HG03103 (cell line): ENCODE results near the gene ACAP3.

Experiments used
- ATAC-seq: cut with Tn5 transposase; IDR thresholded peaks from one replicate; pipeline ENCODE4 v1.9.1; 2021; ENCODE audit warnings: low read depth; ENCODE audit not compliant: unreplicated experiment

The ACAP3 gene

DNA sequence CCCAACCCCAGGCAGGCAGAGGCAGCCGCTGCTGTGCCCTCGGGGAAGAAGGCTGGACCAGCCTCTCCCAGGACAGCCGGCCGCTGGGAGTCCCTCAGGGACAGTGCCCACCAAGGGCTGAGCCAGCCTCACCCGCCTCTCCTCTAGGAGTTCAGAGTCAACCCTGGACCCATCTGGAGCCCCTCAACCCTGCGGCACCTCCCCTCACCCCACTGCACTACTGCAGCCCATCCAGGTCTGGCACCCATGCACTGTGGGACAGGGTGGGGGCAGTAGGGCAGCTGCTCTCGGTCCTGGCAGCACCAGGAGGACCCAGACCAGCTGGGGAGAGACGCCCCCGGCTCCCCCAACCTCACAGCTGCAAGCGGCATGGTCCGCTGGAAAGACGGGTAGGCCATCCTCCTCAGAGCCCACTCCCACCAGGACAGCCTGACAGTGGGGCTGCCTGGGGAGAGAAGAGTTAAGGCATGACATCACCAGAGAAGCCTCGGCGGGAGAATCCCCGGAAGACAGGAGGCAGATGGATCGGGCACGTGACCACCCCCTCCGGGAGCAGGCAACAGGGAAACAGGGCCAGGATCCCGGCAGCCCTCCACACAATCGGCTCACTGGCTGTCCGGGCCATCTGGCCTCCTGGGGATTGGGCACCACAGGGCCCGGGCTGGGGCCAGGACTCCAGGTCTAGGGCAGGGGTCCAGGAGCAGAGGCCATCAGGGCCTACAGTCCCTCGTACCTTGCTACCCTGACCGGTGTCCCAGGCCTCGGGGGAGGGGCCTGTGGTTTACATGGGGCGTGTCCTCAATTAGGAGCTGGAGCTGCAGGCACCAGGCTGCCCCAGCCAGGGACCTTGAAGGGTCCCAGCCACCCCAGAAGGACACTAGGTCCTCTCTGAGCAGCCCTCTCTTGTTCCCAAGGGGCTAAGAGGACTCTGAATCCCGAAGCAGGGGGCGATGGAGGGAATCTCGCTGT is 3.1 kb downstream of the ACAP3 start:
- no peak for ATAC-seq

DNA sequence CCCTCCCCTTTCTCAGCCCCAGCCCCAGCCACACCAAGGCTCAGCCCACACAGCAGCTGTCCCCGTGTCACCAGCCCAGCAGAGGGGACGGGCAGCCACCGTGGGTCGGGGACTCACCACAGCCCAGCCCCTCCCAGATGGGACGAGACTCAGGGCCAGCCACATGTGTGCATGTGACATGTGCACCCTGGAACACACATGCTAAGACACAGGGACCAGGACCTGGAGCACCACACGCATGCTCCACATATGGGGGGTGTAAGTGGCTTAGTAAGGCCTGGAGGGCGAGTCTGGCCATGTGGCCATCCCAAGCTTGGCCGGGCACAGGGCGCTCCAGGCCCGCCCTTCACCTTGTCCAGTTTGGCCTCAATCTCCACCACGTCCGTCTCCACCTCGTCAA is 4.0 kb downstream of the ACAP3 start:
- no peak for ATAC-seq

DNA sequence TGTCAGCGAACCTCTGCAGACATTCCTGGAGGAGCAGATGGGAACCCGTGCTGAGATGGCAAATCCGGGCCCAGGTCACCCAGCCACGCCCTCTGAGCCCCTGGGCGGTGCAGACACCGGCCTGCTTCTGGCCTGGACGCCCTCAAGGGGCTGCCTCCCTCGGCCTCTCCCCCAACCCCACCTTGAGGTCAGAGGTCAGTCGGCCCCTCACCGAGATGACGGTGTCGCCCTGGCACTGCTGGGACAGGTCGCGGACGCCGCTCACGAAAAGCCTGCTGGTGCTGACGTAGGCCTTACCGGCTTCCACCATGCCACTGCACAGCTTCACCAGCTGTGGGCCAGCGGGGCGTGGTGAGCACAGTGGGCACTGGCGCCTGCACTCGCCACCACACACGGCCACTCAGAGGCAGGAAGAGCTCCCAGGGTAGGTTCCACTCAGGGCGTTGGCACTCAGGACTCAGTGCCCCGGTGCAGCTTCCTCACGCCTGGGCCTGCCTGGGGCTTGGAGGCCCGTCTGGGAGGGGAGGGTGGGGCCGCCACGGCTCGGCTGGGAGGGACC is 4.7 kb downstream of the ACAP3 start:
- ATAC-seq = no peak

DNA sequence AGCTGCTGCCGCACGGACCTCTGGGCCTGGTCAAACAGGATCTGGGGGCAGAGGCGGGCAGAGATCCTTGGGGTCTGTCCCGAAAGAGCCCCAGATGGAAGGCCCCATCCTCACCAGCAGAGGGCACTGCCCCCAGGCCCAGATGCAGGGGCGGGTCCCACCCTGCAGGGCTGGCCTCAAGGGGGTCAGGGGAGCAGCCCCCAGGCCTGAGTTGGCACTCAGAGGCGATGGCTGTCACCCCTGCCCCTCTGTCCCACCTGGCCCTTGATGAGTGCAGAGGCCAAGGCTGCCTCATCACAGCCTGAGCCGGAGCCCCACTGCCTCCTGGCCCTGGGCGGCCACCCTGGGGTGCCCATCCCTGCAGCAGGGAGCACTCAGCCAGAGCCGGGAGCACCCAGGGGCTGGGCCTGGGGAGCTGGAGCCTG is 5.7 kb downstream of the ACAP3 start:
- ATAC-seq = no peak

DNA sequence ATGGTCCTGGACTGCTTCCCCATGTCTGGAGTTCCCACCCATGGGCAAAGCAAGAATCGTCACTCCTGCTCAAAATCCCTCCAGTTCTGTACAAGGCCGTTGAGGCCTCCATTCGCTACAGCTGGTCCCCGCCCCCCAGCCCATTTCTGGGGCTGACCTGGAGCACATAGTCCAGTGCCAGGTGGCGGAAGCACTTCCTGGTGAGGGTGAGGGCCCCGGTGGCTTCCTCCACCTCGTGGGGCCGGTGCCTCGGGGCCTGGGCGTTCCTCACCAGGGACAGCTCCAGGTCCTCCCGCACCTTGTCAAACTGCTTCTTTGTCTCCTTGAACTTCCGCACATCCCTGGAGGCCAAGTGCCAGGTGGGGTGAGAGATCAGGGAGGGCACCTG is 7.4 kb downstream of the ACAP3 start:
- no peak for ATAC-seq

DNA sequence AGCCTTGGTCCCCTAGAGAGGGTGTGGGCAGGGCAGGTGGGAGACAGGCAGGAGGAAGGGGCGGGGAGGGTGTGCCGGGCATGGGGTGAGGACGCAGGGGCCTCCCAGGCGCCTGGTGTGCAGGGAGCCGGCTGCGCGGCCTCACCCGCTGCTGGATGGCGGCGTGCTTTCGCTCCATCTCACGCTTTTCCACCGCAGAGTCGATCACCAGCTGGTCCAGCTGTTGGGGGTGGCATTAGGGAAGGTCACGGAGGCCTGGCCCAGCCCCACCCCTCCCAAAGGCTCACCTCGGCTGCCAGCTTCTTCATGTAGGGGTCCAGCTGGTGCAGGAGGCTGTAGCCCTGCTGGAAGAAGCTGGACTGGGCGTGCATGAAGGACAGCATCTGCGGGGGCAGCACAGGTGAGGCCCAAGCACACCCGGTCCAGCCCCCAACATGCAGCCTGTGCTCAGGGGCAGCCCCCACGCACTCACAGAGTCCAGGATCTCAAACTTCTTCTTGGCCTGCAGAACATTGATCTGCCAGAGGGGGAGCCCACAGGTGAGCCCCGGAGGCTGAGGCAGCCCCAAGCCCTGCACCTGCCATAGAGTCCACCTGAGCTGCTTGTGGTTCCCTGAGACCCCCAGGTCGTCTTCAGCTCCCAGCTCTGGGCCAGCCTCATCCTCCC is 7.9 kb downstream of the ACAP3 start:
- ATAC-seq = no peak

DNA sequence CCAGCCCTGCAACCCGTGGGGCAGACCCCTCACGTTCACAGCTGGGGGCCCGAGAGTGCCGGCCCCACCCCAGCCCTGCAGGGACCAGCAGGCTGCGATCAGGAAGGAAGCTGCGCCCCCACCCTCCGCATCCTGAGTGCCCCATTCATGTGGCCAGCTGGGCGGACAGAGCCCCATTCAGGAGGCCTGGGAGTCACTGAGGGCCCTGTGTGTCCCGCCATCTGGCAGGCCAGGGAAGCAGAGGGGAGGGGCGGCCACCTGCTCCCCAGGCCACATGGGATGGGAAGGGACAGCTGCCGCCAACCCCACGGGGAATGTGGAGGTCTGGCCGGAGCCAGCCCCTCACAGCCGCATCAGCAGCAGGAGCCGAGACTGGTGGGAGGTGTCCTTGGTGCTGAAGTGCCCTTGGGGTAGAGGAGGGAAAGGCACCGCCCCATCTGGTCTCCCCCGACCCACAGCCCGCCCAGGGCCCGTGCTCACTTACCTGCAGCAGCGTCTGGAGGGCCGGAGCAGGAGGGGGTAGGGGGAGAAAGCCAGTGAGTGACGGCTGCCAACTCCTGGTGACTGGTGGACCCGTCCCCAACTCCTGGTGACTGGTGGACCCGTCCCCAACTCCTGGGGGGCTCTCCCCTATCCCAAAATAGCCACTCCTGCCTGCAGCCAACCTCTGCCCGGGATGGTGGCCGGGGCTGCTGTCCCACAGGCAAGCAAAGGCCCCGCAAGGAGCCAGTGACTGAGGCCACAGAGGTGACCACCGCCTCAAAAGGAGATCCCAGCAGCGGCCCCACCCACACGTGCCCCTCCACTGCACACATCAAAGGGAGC is 8.7 kb downstream of the ACAP3 start:
- no peak for ATAC-seq

DNA sequence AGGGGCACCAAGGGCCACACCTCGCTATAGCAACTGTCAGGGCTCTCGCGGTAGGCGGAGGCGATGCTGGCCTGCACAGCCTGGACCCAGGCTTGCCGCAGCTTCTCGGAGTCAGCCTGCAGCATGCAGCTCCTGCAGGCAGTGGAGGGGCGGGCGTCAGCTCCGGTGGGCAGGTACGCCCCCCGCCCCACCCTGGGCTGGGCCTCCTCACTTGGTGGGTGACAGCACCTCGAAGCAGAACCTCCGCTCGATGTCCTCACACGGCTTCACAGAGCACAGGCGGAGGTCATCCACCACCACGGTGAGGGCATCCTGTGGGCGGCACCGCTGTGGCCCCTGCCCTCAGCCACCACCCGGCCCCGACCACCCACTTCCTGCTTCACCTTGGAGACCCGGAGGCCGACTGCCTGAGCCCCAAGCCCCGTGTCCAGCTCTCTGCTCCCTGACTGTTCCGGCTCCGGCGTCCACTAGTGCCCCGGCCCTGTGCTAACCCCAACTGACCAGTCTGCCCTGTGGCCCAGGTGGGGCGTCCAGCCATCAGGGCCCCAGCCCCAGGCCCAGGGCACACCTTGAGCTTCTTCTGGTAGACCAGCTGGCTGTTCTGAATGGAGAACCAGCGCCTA is 9.8 kb downstream of the ACAP3 start:
- no peak for ATAC-seq

DNA sequence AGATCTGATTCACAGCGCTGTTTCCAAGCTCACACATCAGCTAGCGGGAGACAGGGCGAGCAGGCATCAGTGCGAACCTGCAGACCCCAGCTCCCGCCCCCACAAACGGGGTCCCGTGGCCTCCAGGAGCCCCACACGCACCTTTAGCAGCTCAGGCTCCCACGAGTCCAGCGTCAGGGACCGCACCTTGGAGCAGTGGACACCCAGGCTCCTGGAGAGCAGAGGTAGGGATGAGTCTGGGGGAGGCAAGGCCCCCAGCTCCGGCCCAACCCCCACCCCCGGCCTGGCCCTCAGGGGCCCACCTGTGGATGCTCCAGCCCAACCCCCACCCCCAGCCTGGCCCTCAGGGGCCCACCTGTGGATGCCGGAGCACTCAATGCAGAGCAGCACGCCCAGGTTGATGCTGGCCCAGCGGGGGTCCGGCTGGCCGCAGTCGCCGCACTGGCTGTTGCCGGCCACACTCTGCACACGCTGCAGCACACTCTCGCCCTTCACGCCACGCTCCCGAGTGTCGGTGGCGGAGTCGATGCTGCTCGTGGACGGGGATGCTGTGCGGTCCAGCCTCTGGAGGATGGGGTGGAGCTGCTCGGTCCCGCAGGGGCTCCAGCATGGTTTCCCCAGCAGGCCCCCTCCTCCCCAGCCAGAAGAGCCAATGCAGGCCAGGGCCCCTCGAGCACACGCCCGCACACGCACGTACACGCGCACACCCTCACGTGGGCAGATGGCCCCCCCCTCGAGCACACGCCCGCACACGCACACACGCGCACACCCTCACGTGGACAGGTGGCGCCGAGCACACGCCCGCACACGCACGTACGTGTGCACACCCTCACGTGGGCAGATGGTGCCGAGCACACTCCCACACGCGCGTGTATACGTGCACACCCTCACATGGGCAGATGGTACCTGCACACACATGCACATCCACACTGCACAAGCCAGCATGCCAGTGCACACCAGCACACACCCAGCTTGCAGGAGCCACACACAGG is 11.4 kb downstream of the ACAP3 start:
- no peak for ATAC-seq

DNA sequence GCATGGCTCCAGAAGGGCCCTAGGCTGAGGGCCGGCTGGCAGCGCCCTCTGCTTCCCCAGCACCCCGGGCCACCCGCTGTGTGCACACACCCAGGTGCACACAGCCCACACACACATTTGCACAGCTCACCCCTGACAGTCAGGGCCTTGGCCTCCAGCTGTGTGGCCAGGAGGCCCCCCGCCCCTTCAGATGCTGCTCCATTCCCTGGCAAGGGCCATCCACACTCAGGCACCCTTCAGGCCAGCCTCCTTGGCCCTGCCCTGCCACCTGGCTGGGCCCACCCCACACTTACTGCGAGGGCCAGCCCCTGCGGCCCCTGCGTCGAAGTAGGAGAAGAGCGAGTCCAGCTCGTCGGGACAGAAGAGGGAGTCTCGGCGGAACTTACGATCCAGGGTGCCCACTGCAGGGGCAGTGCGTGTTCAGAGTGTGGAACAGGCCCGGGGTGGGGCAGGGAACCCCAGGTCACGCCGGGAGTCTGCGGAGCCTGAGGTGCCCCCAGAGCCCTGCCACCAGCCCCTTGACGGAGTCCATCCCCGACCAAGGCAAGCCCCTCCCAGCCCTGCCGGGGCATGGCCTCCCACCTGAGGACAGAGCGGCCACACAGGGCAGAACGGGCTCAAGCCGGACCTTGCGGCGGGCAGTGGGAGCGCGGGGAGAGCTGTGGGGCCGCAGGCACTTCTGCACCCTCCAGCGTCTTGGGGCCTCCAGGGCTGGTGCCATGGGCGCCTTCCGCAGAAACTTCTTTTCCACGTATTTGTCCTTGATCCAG is 12.4 kb downstream of the ACAP3 start:
- ATAC-seq = no peak

DNA sequence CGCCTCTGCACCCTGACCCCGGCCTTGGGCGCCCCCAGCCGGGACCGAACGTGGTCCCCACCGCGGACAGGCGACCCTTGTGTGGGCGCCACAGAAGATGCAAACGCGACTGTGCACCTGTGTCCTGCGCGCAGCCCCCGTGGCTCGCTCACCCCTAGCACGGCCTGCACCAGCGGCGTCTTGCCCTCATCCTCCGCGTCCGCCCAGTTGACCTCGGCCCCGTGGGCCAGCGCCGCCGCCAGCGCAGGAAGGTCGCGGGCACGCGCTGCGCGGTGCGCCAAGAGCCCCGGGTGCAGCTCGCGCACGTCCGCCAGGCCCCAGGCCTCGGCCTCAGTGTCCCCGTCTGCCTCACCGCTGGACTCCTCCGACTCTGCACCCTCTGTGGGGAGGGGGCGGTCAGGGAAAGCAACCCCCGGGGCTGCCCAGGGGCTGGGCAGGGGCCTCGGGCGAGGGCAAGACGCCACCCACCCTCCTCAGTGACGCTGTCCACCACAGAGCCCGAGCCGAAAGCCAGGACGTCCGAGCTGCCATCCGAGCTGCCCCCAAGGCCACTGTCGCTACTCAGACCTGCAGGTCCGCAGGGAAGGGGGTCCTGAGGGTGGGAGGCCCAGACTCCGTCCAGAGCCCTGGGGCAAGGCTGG is 13.4 kb downstream of the ACAP3 start:
- ATAC-seq = no peak

DNA sequence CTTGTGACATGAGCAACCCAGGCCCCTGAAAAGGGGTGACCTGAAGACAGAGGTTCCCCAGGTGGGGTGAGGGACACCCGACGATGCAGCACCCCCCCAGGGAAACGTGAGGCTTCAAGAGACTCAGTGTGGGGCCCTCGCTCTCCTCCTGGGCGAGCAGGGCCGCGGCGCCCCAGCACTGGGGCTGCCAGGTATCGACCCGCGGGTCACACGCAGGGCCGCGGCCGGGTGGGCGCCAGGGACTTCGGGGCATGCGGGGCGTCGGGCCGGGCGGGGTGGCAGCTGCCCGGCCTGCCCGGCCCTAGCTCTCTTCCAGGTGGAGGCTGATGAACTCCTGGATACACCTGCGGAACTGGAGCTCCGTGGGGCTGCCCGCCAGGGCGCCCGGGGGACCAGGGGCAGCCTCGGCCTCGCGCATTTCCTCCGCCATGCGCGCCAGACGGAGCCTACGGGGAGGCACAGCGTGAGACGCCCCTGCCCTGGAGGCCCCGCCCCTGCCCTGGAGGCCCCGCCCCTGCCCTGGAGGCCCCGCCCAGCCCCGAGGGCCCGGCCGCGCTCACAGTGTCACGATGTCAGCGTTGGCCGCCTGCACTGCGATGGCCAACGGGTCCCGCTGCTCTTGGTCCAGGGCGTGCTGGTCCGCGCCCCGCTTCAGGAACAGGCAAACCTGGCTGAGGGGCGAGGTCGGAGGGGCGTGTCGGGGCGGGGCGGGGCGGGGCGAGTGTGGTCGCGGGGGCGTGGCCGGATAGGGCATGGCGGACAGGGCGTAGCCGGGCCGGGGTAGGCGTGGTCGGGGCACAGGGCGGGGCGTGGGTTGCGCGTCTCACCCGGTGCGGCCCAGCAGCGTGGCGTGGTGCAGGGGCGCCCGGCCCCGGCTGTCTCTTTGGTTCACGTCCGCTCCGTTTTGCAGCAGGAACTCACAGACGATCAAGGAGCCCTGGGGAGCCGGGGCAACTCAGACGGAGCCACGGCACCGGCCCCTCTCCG is 14.2 kb downstream of the ACAP3 start:
- no peak for ATAC-seq

DNA sequence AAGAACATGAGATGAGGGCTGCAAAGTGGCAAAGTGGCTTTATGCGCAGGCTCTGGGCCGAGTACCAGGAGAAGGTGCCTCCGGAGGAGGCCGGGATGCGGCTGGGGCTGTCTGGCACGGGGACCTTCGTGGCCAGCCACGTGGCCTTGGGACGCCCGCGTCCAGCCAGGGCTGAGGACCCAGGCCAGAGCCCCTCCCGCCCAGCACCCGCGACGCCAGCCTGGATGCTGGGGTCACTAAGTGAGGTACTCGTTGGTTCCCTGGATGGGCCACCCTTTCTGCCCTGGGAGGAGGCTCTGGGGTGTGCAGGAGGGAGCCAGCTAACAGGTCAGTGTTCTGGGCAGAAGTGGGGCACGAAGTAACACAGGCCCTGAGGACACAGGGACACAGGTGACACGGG is 14.9 kb downstream of the ACAP3 start:
- ATAC-seq = no peak

DNA sequence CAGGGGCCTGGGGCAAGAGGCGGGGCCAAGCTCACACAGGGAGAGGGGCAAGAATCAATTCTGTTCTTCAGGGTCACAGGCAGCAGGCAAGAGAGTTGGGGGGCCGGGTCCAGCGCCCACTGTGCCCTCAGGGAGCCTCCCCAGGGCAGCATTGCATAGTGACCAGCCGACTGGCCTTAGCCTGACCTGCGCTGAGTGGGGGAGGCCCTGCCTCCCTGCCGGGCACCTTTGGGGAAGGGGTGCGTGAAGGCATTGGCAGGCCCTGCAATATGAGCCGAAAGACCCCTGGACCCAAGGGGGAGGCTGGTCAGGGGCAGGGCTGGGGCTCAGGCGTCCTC is 15.3 kb downstream of the ACAP3 start:
- no peak for ATAC-seq

DNA sequence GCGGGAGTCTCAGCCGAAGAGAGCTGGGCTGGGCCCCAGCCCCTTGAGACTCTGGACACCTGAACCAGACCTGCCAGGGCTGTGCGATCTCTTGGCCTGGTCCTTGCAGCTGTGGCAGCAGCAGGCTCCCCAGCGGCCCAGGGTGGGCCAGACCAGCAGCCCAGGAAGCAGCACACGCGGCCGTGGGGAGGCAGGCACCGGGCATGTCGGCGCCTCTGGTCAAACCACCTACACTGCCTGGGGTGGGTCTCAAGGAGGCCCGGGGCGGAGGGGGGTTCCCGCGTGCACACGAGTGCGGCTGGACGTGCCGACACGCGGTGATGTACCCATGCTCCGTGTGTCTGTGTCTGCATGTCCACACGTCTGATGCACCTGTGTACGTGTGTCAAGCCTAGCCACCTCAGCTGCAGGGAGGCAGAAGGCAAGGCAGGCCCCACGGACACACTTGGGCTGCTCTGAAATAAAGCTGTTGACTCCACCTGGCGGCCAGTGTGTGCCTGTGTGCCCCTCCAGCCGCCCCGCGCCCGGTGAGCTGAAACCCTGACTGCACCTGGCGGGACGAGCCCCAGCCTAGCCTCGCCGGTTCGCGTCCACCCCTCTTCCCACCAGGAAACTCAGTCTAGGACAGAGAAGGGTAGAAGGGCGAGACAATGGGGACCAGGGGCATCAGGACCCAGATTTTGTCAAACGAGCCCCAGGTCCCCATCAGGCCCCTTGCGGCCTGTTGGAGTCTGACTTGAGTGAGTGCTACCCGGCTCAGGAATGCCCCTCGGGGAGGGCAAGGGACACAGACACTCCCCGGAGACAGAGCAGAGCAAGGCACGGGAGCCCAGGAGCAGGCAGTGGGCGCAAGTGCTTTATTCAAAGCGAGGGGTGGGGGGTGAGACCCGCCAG is 15.9 kb downstream of the ACAP3 start:
- no peak for ATAC-seq

DNA sequence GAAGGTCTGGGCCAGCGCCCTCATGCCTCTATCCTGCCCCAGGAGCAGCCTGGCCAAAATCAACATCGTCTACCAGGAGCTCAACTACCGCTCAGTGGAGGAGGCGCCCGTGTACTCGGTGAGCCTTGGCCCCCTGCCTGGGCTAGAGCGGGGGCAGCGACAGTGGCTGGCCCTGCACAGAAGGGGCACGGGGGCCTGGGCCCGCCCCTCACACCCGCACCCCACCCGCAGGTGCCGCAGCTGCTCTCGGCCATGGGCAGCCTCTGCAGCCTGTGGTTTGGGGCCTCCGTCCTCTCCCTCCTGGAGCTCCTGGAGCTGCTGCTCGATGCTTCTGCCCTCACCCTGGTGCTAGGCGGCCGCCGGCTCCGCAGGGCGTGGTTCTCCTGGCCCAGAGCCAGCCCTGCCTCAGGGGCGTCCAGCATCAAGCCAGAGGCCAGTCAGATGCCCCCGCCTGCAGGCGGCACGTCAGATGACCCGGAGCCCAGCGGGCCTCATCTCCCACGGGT is 16.7 kb downstream of the ACAP3 start:
- ATAC-seq = no peak
